Gastroesophageal sphincter (tissue), 4 donors: Measurements from ENCODE around the gene PARD3B. TPM values are rescaled to one million over a fixed set of nuclear protein-coding genes. Genes with fewer than 3 reads are reported as not detected.

Experiments
- ATAC-seq: fragments of 150-250 bp; one replicate; pipeline ENCODE4 v1.9.1; 2016; ENCODE audit warnings: mild to moderate bottlenecking, moderate library complexity
- H3K27ac ChIP-seq, 4 donors: fragments of 200-600 bp; sonication (generic) in 3 of 4; 1 replicate in 3 of 4; 2 replicates in 1 of 4; pipeline ENCODE4 v1.5.1; 2016 to 2019
- H3K27me3 ChIP-seq: fragments of 200-600 bp; sonication (generic); one replicate; pipeline ENCODE4 v1.5.1; 2019
- H3K36me3 ChIP-seq, 2 donors: fragments of 200-600 bp; sonication (generic); one replicate each; pipeline ENCODE4 v1.5.1; 2019; ENCODE audit warnings: control low read depth in 1 of 2
- H3K4me1 ChIP-seq, 3 donors: fragments of 200-600 bp; sonication (generic); 1 replicate in 2 of 3; 2 replicates in 1 of 3; pipeline ENCODE4 v1.5.1; 2016 to 2019; ENCODE audit warnings: control low read depth in 2 of 3
- H3K4me3 ChIP-seq, 2 donors: fragments of 200-600 bp; sonication (generic); one replicate each; pipeline ENCODE4 v1.5.1; 2019; ENCODE audit warnings: mild to moderate bottlenecking in 1 of 2, moderate library complexity in 1 of 2
- H3K9me3 ChIP-seq, 3 donors: fragments of 200-600 bp; sonication (generic); one replicate each; pipeline ENCODE4 v1.5.1; 2017 to 2019; ENCODE audit warnings: control low read depth in 2 of 3
- CTCF ChIP-seq, 4 experiments: fragments of 200-600 bp in 2 of 4; fragments of 450-650 bp in 2 of 4; sonication (generic) in 1 of 4; IDR thresholded peaks; one replicate each; pipeline ENCODE4 v1.5.1; 2017 to 2019; ENCODE audit warnings: antibody characterized with exemption in 4 of 4, mild to moderate bottlenecking in 2 of 4, moderate library complexity in 2 of 4
- EP300 ChIP-seq: sonication (generic); formaldehyde crosslinking; IDR thresholded peaks from one replicate; pipeline ENCODE4 v1.6.1; 2017; ENCODE audit warnings: antibody characterized with exemption, mild to moderate bottlenecking
- POLR2A ChIP-seq, 2 donors: fragments of 450-650 bp; IDR thresholded peaks; one replicate each; pipeline ENCODE4 v1.6.1; 2017; ENCODE audit warnings: antibody characterized with exemption in 2 of 2, mild to moderate bottlenecking in 2 of 2, moderate library complexity in 1 of 2
- POLR2AphosphoS5 ChIP-seq: sonication (generic); formaldehyde crosslinking; IDR thresholded peaks from one replicate; pipeline ENCODE4 v1.6.1; 2017; ENCODE audit warnings: antibody characterized with exemption
- WGBS, 2 donors: methylation state at CpG; one replicate each; pipeline ENCODE4 v1.1.5; 2018; ENCODE audit warnings: low coverage in 1 of 2; 5-methylcytosine and 5-hydroxymethylcytosine counted together
- total RNA-seq, 4 donors: library from RNA; depleted of rRNA; stranded (reverse); fragments of >200 nt; gene quantifications; one replicate each; pipeline ENCODE4 v1.1.0, GENCODE V29; 2016

Gene PARD3B
- total RNA-seq, 4 donors from 2014 or later: 29.6 to 42.2 (median 41.0) TPM

- 74% methylated on average over 4 of the region's 4 CpGs; no CpG with 5 or more reads in 1 of the 2 donors for WGBS, 2 donors
- Histone ChIP-seq H3K4me1 (peaks cover 0 to 13% (median 5%) of the 10 kb centered on the region in 3 donors), H3K36me3 (no peaks in the 10 kb centered on the region), H3K4me3 (no peak overlapping the region), H3K9me3 (no peaks in the 10 kb centered on the region), H3K27ac (no peak overlapping the region), H3K27me3 (no peaks in the 10 kb centered on the region)
- no peak for ATAC-seq
- TF ChIP-seq POLR2AphosphoS5 (no peak), EP300 (no peak), POLR2A (IDR thresholded peaks at IDR 0.05) (no peak), CTCF (IDR thresholded peaks at IDR 0.05) (no peak)
Observed at GRCh38 chr2:205656941-205657340, 1111.7 kb downstream of the PARD3B start.

- TF ChIP-seq POLR2AphosphoS5: peak; percentile 81
- TF ChIP-seq CTCF (IDR thresholded peaks at IDR 0.05): no peak
- Histone ChIP-seq H3K9me3 (no peaks in the 10 kb centered on the region), H3K36me3 (no peaks in the 10 kb centered on the region), H3K4me1 (peaks cover 0 to 13% (median 5%) of the 10 kb centered on the region in 3 donors), H3K27me3 (no peaks in the 10 kb centered on the region), H3K4me3 (no peak overlapping the region), H3K27ac (no peak overlapping the region)
- peak; percentile 82 for ATAC-seq
- 19 to 31% methylated on average over 3 of the region's 3 CpGs for WGBS, 2 donors
Observed at GRCh38 chr2:205657579-205657978, 1112.3 kb downstream of the PARD3B start.

GRCh38 chr2:205658068-205658467 is 1112.8 kb downstream of the PARD3B start:
- Histone ChIP-seq H3K27me3 (no peaks in the 10 kb centered on the region), H3K27ac (no peak overlapping the region), H3K9me3 (no peaks in the 10 kb centered on the region), H3K36me3 (no peaks in the 10 kb centered on the region), H3K4me1 (peaks cover 0 to 13% (median 5%) of the 10 kb centered on the region in 3 donors), H3K4me3 (no peak overlapping the region)
- TF ChIP-seq POLR2A (IDR thresholded peaks at IDR 0.05) (no peak), EP300 (no peak), CTCF (IDR thresholded peaks at IDR 0.05) (no peak), POLR2AphosphoS5 (no peak)
- WGBS, 2 donors: 55 to 86% methylated on average over 1 to 2 of the region's 2 CpGs
- ATAC-seq: no peak

GRCh38 chr2:205658572-205658971 is 1113.3 kb downstream of the PARD3B start:
- no peak overlapping the region for H3K4me3 ChIP-seq
- H3K9me3 ChIP-seq: no peaks in the 10 kb centered on the region
- no peak for TF ChIP-seq EP300
- TF ChIP-seq POLR2AphosphoS5: no peak
- TF ChIP-seq CTCF (IDR thresholded peaks at IDR 0.05): no peak
- 83 to 100% methylated on average over 1 of the region's 2 CpGs for WGBS, 2 donors
- no peak overlapping the region for H3K27ac ChIP-seq
- no peaks in the 10 kb centered on the region for H3K36me3 ChIP-seq
- no peaks in the 10 kb centered on the region for H3K27me3 ChIP-seq
- no peak for ATAC-seq
- H3K4me1 ChIP-seq: peaks cover 0 to 13% (median 5%) of the 10 kb centered on the region in 3 donors

GRCh38 chr2:205659922-205660321 is 1114.6 kb downstream of the PARD3B start:
- TF ChIP-seq EP300 (no peak), POLR2A (IDR thresholded peaks at IDR 0.05) (no peak), POLR2AphosphoS5 (no peak), CTCF (IDR thresholded peaks at IDR 0.05) (no peak)
- 88 to 95% methylated on average over 3 to 7 of the region's 8 CpGs for WGBS, 2 donors

More at GRCh38 chr2:205659922-205660321, 1114.6 kb downstream of the PARD3B start:
- Histone ChIP-seq H3K36me3 (no peaks in the 10 kb centered on the region), H3K27me3 (no peaks in the 10 kb centered on the region), H3K4me1 (peaks cover 0 to 13% (median 5%) of the 10 kb centered on the region in 3 donors), H3K27ac (no peak overlapping the region), H3K9me3 (no peaks in the 10 kb centered on the region), H3K4me3 (no peak overlapping the region)
- ATAC-seq: no peak
